ENCODE data around the gene RAPGEF5.

GRCh38 chr7:22093936-22094335 is 263.0 kb downstream of the RAPGEF5 start:
- TF ChIP-seq CTCF (IDR thresholded peaks at IDR 0.05): no peak
- no peak for TF ChIP-seq POLR2A (IDR thresholded peaks at IDR 0.05)

Data from thyroid gland (tissue), 4 donors.